Fibroblast of skin of right biceps (primary cell): ENCODE data around the gene RASA3.
"Not testable (repeated sequence)": the region's sequence is repeated elsewhere in the genome, so short reads cannot be mapped to it uniquely, and the experiment has no call there.

ENCODE experiments used
- DNase-seq: peaks from one replicate; pipeline ENCODE4 v3.0.0-alpha.2; 2013

Gene RASA3

GRCh38 chr13:114142137-114142550 is 9.7 kb upstream of the RASA3 start:
- no peak for DNase-seq

DNA sequence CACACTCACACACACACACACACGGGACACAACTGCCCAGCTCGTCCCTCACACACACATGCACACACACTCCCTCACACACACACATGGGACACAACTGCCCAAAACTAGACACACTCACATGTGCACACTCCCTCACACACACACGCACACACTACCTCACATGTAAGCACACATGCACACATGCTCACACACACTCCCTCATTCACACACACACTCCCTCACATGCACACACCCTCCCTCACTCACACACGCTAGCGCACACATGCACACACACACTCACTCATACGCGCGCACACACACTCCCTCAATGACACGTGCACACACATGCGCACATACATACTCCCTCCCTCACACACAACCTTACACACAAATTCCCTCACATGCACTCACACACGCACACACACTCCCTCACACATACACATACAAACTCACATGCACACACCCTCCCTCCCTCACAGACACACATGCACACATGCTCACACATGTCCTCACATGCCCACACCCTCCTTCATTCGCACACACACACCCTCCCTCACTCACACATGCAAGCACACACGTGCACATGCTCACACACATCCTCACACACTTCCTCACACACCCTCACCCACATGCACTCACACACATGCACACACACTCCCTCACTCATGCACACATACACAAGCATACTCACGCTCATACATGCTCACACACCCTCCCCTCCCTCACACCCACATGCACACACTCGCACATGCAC is 9.0 kb upstream of the RASA3 start:
- DNase-seq: no peak

GRCh38 chr13:114140906-114141250 is 8.5 kb upstream of the RASA3 start:
- DNase-seq: no peak

DNA sequence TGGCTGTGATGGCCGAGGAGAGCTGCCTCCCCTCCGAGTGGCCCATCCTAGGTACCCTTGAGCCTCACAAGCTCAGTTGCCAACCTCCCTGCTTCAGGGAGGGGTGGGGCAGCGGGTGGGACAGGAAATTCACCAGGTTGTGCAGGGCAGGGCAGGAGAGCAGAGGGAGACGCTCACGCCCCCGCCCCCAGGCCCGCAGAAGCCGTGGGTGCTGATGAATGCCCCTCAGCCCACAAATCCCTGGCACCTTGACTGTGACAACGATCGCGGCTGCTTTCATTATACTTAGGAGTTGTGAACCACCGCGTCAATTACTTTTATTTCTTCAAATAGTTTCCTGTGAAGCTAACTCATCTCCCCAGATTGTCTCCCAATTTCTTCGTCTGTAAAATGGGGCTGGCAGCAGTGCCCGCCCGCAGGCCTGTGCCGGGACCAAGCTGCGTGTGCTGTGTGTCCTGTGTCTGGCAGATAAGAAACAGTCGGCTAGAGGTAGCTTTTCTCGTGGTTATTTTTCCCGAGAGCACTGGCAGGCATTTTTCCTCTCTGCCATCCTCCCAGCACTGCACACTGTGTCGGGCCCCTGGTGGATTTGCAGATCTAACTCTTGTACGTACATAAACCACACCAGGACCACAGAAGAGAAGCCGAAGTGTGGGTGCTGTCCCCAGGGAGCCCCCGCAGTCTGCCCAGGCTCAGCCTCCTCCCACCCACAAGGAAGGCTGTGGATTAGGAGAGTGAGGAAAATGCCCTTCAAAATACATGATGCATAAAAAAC is 7.9 kb upstream of the RASA3 start:
- DNase-seq: no peak

DNA sequence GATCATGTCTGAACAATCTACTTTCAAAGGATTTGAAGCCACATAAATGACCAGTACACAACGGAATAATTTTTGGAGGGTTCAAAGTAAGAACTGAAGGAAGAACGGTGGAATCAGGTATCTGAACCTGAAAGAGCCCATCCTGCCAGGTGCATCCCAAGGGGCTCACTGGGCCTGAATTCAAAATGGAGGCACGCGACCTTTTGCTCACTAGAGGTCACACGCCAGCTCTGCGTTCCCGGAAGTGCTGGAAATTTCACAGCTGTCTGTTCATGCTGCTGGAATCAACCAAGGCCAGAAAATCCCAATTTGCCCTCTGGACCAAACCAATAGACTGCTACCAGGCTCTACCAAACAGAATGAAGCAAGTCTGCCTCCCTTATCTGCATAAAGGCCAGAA is 4.2 kb upstream of the RASA3 start:
- no peak for DNase-seq

- no peak for DNase-seq
Observed at GRCh38 chr13:114135731-114136171, 3.3 kb upstream of the RASA3 start.

DNA sequence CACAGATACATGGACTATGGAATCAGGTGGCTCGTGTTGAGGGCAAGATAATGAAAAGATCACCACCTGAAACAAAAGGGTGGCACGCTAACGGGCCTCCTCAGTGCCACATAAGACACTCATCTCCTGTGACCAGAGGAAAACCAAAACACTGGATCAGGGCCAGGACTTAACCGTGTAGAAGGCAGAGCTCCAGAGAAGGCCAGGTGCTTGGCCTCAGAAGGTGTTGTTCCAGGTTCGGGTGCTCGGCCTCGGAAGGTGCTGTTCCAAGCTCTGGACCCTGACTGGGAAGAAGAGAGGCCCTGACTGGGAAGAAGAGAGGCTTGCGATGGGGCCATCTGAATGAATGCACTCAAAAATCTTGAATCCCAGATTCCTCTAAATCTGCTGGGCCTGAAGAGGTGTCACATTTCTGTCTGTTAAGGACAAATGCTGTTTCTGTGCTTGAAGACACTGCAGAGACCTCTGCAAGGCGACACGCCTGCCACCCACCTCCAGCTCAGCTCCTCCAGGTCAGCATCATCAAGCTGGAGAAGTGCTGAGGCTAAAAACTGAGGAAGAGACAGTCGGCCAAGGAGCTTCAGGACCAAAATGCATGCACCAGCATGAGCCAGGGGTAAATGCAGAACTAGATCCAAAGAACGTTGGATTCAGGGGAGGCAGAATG is 2.7 kb upstream of the RASA3 start:
- no peak for DNase-seq

DNA sequence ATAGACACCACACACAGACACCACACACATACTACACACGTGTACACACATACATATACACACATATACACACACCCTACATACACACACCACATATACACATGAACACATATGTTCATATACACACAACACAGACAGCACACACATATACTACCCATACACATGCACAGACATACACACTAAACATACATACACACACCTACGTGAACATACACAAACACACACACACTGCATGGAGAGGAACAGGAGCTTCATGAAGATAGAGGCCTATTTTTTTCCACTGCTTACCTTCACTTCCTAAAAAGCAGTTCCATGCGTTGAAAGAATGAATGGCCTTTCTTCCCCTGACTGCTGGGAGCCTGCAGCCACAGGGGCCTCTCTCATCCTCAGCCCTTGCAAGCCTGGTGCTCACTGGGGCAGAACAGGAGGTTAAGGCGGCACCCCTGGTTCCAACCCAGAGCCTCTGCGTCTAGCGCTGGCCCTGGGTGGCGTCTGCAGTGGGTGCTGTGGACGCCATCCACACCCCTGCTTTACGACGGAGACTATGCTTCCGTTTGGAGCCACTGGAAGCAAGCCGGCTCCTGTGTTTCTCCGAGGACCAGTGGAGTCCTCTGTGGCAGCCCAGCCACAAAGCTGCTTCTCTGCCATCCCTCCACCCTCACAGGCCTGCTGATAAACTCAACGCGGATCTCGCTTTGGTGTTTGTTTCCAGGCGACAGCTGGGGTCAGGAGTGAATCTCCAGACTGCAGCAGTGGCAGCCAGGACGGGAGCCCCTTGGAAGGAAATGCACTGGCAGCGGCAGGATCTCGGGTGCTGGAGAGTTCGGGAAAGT is 1.9 kb upstream of the RASA3 start:
- DNase-seq: no peak

DNA sequence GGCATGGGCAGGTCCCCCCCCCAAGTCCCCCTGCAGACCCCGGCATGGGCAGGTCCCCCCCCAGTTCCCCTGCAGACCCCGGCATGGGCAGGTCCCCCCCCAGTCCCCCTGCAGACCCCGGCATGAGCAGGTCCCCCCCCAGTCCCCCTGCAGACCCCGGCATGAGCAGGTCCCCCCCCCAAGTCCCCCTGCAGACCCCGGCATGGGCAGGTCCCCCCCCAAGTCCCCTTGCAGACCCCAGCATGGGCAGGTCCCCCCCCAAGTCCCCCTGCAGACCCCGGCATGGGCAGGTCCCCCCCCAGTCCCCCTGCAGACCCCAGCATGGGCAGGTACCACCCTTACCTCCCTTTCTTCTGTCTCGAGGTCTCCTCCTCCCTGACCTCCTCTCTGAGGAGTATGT is 1.1 kb upstream of the RASA3 start:
- not testable (repeated sequence) for DNase-seq

GRCh38 chr13:114133126-114133525 is 703 bp upstream of the RASA3 start:
- not testable (repeated sequence) for DNase-seq

DNA sequence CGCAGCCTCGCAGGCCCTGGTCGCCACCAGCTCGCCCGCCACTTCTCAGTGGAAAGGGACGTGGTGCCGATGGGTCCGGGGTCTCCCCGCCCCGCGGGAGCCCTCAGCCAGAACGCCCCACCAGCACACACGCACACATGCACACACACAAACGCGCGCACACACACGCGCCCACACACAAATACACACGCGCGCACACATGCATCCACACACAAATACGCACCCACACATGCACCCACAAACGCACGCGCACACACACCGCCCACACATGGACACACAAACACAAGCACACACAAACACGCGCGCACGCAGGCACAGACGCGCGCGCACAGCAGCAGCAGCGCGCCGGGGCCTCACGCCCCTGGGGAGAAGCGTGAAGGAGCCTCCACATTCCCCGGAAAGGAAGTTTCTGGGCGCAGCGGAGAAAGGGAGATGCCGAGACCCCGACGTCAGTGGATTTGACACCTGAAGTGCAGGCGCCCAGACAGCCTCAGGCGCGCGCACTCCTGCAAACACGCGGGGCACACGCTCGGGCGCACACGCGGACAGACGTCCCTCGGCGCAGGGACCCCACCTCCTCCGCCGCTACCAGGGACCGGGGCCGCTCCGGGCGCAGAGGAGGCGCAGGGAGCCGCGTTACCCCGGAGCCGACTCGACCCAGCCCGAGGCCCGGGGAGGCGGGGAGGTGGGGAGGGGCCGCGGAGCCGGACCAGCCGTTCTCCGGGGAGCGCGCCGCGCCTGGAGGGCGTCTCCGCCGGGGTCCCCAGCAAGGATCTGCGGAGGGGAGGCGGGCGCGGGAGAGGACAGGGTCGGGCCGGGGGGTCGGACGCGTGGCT is 622 bp downstream of the RASA3 start:
- DNase-seq: peak; percentile 40

DNA sequence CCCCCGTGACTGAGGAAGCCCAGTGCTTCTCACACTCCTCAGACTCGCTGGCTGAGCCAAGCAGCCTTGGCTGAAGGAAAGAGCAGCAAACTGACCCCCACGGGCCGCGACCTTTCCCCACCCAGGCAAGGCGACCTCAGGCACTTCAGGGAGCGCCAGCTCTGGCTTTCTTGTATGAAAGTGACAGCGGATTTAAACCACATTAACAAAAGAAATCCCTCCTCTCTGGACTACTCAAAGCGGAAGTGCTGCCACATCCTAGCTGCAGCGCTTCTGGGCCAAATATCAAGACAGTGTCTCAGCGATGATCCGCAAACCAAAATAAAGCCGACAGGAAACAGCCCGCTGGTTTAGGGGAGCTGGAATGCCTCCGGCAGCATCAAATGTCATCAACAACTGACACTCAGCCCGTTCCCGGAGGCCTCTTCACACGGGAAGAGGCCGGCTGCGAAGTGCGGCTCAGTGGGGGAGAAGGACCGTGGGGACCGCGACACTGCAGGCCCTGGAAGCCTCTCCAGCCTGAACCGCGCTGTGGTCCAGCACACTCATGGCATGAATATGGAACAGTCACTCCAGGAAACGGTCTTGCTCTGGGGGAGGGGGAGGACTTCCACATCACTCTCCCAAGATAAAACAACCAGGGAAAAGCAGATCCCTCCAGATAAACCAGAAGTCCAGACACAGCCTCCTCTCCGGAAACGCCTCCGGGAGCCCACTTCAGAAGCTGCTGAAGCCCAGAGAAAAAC is 1.4 kb downstream of the RASA3 start:
- peak; percentile 97 for DNase-seq

DNA sequence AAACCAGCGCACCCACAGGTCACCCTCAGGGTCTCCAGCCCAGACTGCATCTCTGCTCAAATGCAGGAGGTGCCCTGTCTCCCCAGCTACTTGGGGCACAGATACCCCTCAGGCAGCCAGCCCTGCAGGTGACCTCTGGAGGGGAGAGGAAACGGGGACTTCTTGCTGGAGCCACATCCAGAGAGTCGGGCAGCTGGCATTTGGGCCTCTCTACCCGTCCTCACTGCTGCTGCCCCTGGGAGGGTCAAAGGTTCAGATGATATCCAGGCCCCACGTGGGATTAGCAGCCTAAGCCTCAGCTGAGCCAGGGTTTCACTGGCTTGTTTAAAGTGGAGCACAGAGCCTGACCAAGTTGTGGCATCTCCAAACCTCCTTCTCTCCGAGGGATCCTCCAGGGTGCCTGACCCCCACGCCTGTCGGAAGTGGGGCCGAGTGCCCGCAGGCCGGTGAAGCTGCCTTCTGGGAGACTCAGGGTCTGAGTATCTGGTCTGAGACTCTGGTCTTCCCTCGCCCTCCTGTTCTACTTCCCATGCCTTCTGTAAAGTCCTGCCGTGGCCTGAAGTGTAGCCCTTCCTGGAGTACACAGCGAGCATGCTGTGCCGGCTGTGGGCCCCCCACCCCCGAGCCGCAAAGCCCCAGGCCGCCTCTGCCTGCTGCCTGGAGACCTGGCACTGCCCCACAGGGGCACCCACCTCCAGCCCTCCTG is 2.1 kb downstream of the RASA3 start:
- DNase-seq: no peak

DNA sequence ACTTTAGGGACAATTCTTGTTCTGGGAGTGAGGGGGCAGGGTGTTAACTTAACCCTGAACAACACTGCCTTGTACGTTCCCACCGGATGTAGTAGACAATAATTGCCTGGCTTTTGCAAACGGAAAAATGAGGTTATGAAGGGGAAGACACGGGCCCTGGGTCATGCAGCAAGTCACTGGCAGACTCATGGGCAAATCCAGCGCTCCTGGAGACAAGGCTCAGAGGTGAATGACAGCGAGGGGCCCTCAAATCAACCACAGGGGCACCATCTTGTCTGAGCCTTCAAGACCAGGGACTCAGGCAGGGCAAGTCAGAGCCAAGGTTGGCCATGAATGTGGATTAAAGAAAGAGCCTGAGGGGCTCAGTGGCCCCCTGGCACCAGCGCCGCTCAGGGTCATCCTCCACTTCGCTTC is 2.8 kb downstream of the RASA3 start:
- DNase-seq: no peak

GRCh38 chr13:114128624-114129522 is 3.5 kb downstream of the RASA3 start:
- peak; percentile 94 for DNase-seq

GRCh38 chr13:114128348-114128623 is 4.1 kb downstream of the RASA3 start:
- no peak for DNase-seq

DNA sequence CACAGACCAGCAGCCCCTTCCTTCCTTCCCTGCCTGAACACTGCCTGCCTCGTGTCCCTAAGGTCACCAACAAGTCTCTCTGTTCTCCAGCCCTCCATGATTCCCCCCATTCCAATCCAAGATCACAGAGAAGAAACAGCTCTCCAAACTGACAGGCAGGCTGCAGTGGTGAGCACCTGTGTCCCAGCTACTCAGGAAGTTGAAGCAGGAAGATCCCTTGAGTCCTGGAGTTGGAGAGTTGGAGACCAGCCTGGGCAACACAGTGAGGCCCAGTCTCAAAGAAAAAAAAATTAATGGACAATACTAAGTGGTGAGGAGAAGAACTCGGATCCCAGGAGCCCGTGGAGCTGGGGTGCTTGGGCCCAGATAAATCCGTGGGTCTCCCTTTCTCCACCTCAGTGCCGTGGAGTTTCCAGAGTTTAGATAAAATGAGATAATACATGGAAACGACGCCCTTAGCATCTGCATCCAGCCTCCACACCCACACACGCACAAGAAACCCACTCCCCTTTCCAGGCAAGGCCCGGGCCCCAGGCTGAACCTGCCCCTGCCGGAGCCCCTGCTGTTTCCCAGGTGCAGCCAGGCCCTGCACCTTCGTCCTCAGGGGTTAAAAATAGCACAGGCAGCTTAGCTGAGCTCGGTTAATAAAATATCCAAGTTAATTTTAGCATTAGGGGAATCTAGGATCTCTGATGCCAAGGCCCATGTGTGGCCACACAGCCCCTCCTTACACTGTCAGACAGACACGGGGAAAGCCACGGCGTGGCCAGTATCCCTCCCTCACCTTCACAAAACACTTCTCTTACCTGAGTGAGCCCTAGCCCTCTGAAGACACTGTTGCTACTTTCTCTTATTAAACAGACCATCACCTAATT is 4.7 kb downstream of the RASA3 start:
- DNase-seq: no peak

GRCh38 chr13:114126789-114127472 is 5.5 kb downstream of the RASA3 start:
- DNase-seq: no peak
